ENCODE measurements around the gene CCDC90B. TPM values are rescaled to one million over a fixed set of nuclear protein-coding genes. Genes with fewer than 3 reads are reported as not detected.

CCDC90B gene, protein sequence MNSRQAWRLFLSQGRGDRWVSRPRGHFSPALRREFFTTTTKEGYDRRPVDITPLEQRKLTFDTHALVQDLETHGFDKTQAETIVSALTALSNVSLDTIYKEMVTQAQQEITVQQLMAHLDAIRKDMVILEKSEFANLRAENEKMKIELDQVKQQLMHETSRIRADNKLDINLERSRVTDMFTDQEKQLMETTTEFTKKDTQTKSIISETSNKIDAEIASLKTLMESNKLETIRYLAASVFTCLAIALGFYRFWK
- 10 to 100 TPM; 35.2 to 47.7 (median 35.4) TPM for total RNA-seq

DNA sequence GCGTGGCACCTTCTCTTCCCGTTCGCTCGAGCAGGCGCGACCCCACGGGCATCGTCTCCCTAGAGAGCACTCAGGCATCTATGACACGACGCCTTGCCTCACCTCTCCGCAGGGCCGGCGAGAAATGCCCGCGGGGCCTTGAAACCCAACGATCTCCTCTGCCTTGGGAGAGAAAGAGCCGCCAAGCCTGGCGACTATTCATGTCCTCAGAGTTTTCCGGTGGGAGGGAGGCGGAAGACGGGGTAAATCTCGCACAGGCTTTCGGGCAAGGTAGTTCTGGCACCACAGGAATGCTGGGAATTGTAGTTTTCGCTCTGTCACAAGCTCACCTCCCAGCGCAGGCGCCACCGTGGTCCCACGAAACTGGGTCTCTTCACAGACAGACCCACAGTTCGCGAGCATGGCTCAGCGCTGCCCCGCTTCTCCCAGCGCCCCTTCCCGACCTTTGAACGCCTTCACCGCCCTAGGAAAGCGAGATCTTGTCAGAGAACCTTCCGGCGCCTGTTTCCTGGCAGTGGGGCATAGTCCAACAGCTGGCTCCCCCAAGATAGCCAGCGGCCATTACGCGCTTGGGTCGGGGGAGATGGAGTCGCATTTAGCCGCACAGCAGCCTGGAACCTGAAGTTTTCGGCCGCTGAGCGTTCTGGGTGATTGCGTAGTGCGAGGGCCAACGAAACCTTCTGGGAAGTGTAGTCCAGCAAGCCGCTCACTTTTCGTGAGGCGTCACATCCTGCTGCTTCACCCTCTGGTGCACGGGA lies at the start of gene CCDC90B:
Gene CCDC90B, minus strand, starts transcription at position 597 of the 758 bp plus-strand sequence. Its CDS starts 395 bp downstream, at position 202.
- Histone ChIP-seq H3K36me3 (no peaks in the 10 kb centered on the region), H3K4me1 (peaks cover 0 to 3% of the 10 kb centered on the region in 2 donors), H3K27ac (peak within 1 kb of the TSS; percentile 99), H3K9me3 (no peaks in the 10 kb centered on the region), H3K4me3 (peak within 1 kb of the TSS; percentile 70 to 86 (median 84)), H3K27me3 (no peaks in the 10 kb centered on the region)
- intact Hi-C loops (cut with DNase I; ENCODE audit: low total_unique reads) = no loop called here
- TF ChIP-seq, protein P1, sequence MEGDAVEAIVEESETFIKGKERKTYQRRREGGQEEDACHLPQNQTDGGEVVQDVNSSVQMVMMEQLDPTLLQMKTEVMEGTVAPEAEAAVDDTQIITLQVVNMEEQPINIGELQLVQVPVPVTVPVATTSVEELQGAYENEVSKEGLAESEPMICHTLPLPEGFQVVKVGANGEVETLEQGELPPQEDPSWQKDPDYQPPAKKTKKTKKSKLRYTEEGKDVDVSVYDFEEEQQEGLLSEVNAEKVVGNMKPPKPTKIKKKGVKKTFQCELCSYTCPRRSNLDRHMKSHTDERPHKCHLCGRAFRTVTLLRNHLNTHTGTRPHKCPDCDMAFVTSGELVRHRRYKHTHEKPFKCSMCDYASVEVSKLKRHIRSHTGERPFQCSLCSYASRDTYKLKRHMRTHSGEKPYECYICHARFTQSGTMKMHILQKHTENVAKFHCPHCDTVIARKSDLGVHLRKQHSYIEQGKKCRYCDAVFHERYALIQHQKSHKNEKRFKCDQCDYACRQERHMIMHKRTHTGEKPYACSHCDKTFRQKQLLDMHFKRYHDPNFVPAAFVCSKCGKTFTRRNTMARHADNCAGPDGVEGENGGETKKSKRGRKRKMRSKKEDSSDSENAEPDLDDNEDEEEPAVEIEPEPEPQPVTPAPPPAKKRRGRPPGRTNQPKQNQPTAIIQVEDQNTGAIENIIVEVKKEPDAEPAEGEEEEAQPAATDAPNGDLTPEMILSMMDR (IDR thresholded peaks at IDR 0.05) = no peak
- TF ChIP-seq POLR2AphosphoS5 (IDR thresholded peaks at IDR 0.05) (peak; percentile 91 to 98 (median 96)), POLR2A (IDR thresholded peaks at IDR 0.05) (peak; percentile 86)
- DNase-seq (ENCODE audit: low spot score in 2 of 2) = peak; percentile 94 to 96

DNA sequence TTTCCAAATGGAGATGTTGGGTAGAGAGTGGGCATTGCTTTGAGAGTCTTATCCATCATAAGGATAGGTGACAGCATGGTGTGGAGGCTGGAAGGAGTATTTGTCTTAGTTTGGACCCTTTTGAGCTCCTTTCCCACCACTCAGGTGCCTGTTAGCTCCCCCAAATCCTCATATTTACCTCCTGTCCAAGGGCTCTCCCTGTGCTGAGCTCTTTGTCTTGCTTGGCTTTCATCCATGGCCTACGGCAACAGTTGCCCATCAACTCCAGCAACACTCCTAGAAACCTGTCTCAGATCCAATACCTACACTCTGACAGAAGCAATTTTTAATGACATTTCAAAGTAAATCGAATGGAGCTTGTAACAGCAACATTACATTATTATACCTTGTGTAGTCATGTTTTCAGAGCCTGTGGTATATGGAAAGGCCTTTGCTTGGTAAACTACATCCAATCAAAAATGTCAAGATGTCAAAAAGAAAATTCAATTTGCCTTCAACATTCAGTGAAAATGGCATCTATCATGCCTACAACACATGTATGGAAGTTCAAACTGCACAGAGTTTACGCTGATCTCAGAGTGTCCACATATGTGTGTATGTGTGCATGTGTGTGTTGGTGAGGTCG lies 49.4 kb upstream of the CCDC90B start:
- Histone ChIP-seq H3K27me3 (no peaks in the 10 kb centered on the region), H3K4me3 (no peak overlapping the region), H3K27ac (no peak overlapping the region), H3K9me3 (no peaks in the 10 kb centered on the region), H3K4me1 (no peaks in the 10 kb centered on the region), H3K36me3 (no peaks in the 10 kb centered on the region)
- TF ChIP-seq, protein P1 (IDR thresholded peaks at IDR 0.05) = no peak
- DNase-seq (ENCODE audit: low spot score in 2 of 2) = no peak
- intact Hi-C loops (cut with DNase I; ENCODE audit: low total_unique reads) = no loop called here

DNA sequence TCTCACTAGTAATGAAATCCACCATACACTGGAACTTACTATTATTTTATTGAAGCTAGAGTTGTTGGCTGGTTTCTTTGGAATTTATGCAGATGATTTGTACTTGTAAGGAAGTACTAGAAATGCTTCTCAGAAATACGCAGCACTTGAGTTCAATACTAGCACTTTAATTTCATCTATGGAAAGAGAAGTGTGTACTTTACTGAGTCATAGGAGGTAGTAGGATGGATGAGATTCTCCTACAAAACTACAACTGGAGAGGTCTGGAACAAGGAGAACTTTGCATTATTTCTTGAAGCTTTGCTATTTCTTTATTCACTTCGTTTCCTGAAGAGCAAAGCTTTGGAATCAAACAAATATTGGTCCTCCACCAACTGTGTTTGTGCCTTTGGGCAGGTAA lies 44.1 kb upstream of the CCDC90B start:
- H3K36me3 ChIP-seq = no peaks in the 10 kb centered on the region
- intact Hi-C loops (cut with DNase I; ENCODE audit: low total_unique reads) = no loop called here
- H3K27ac ChIP-seq = no peak overlapping the region
- no peak for DNase-seq (ENCODE audit: low spot score in 2 of 2)
- H3K27me3 ChIP-seq = no peaks in the 10 kb centered on the region
- no peaks in the 10 kb centered on the region for H3K4me1 ChIP-seq
- no peaks in the 10 kb centered on the region for H3K9me3 ChIP-seq
- TF ChIP-seq, protein P1 (IDR thresholded peaks at IDR 0.05) = no peak
- TF ChIP-seq POLR2AphosphoS5 (IDR thresholded peaks at IDR 0.05) (no peak), POLR2A (IDR thresholded peaks at IDR 0.05) (no peak)
- no peak overlapping the region for H3K4me3 ChIP-seq

DNA sequence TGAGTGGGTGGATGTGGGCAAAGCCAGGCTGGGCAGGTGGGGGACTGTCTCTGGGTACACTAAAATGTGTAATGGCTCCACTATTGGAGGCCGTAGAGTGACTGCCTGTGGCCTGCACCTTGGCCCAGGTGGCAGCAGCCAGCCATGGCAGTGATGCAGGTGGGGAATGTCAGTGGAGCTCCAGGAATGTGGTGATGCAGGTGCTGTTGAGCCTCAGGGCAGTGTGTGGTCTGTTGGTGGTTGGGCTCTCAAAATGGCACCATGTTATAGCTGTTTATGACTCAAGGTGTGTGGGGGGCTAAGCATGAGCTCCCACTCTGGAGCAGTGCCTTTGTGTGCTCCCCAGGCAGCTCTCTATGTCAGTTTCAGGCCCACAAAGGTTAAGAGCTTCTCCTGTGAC lies 40.2 kb upstream of the CCDC90B start:
- TF ChIP-seq, protein P1 (IDR thresholded peaks at IDR 0.05) = no peak
- TF ChIP-seq POLR2AphosphoS5 (IDR thresholded peaks at IDR 0.05) (no peak), POLR2A (IDR thresholded peaks at IDR 0.05) (no peak)

DNA sequence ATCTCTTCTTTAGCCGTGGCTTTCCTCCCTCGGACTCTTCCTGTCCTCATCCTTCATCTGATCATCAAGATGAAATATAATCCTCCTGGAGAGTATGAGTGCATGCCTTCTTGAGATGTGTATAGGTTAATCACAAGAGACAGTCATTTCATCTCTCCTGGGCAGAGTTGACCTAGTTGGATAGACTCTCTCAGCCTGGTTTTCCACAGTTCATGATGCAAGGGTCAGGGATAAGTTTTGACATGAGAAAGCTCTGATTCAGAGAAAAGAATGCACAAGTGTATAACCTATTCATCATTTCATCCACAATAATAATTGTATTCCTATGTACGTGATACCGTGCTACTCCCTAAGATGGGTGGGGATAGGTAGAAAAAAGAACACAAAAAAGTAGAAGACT lies 33.2 kb upstream of the CCDC90B start:
- Histone ChIP-seq H3K4me3 (no peak overlapping the region), H3K27me3 (no peaks in the 10 kb centered on the region), H3K4me1 (no peaks in the 10 kb centered on the region), H3K9me3 (no peaks in the 10 kb centered on the region), H3K36me3 (no peaks in the 10 kb centered on the region), H3K27ac (no peak overlapping the region)
- intact Hi-C loops (cut with DNase I; ENCODE audit: low total_unique reads) = no loop called here
- TF ChIP-seq POLR2A (IDR thresholded peaks at IDR 0.05) = no peak
- TF ChIP-seq POLR2AphosphoS5 (IDR thresholded peaks at IDR 0.05) = no peak
- TF ChIP-seq, protein P1 (IDR thresholded peaks at IDR 0.05) = no peak
- no peak for DNase-seq (ENCODE audit: low spot score in 2 of 2)

More for the DNA sequence above, 40.2 kb upstream of the CCDC90B start:
- no peak for DNase-seq (ENCODE audit: low spot score in 2 of 2)
- Histone ChIP-seq H3K9me3 (no peaks in the 10 kb centered on the region), H3K27me3 (no peaks in the 10 kb centered on the region), H3K27ac (no peak overlapping the region), H3K36me3 (no peaks in the 10 kb centered on the region), H3K4me3 (no peak overlapping the region), H3K4me1 (no peaks in the 10 kb centered on the region)
- intact Hi-C loops (cut with DNase I; ENCODE audit: low total_unique reads) = no loop called here
